Upper lobe of right lung (tissue), 1 donor: Measurements from ENCODE around the gene CFAP99. TPM values are rescaled to one million over a fixed set of nuclear protein-coding genes. Genes with fewer than 3 reads are reported as not detected.

ENCODE experiments used
- ATAC-seq: fragments of 200-7000 bp; cut with Tn5 transposase; one replicate; pipeline ENCODE4 v1.9.1; 2020; ENCODE audit warnings: mild to moderate bottlenecking, moderate library complexity
- DNase-seq: peaks from one replicate; pipeline ENCODE4 v3.0.0-alpha.2; 2020
- H3K27ac ChIP-seq: fragments of 200-600 bp; one replicate; pipeline ENCODE4 v1.8.0; 2022
- H3K27me3 ChIP-seq: fragments of 200-600 bp; one replicate; pipeline ENCODE4 v1.8.0; 2022; ENCODE audit warnings: mild to moderate bottlenecking
- H3K36me3 ChIP-seq: fragments of 200-600 bp; one replicate; pipeline ENCODE4 v1.8.0; 2022
- H3K4me1 ChIP-seq: fragments of 200-600 bp; one replicate; pipeline ENCODE4 v1.8.0; 2022
- H3K4me3 ChIP-seq: fragments of 200-600 bp; one replicate; pipeline ENCODE4 v1.8.0; 2022; ENCODE audit warnings: mild to moderate bottlenecking
- H3K9me3 ChIP-seq: fragments of 200-600 bp; one replicate; pipeline ENCODE4 v1.8.0; 2022
- intact Hi-C: fragments of 100-400 bp; cut with DNase I; formaldehyde crosslinking; loops from one replicate; pipeline ENCODE4 v1.11.0; 2022
- total RNA-seq: library from RNA; stranded (reverse); fragmentation: NEBNext Ultra II Directional; extraction: Animal tissue kit (Norgen Biotek cat#: 25700); gene quantifications from one replicate; pipeline ENCODE4 v1.2.1, GENCODE V29; 2021
- TF ChIP-seq, protein P1 (sequence below): fragments of 200-600 bp; IDR thresholded peaks from one replicate; pipeline ENCODE4 v1.8.0; 2022; ENCODE audit warnings: antibody characterized with exemption
- donor health status: DM: no; HTN: yes; CAD: no; lungs with severe emphysema.

The CFAP99 gene
- total RNA-seq, 1 donor from 2014 or later = not detected

DNA sequence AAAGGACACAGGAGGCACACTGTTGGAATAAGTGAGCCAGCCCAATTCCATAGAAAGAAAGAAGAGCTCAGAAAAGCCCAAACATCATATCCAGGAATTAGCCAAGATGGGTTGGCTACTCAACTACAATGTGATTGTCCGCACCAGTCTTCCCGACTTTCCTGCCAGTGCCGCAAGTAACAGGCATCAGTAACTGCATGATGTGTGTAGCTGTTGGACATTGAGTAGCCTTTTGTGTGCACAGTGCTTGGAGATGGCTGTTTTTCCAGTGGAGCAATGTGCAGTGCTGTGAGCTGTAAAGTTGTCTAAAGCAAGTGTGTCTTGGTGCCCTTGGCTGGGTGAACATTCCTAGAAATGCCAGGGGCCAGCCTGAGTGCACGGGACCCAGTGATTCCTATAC, 88.5 kb downstream of the CFAP99 start:
- intact Hi-C loops = no loop called here
- Histone ChIP-seq H3K36me3 (peaks cover 60% of the 10 kb centered on the region), H3K27me3 (no peaks in the 10 kb centered on the region), H3K4me3 (no peak overlapping the region), H3K4me1 (no peaks in the 10 kb centered on the region), H3K27ac (no peak overlapping the region), H3K9me3 (no peaks in the 10 kb centered on the region)
- ATAC-seq (no peak), DNase-seq (no peak)
- TF ChIP-seq, protein P1, sequence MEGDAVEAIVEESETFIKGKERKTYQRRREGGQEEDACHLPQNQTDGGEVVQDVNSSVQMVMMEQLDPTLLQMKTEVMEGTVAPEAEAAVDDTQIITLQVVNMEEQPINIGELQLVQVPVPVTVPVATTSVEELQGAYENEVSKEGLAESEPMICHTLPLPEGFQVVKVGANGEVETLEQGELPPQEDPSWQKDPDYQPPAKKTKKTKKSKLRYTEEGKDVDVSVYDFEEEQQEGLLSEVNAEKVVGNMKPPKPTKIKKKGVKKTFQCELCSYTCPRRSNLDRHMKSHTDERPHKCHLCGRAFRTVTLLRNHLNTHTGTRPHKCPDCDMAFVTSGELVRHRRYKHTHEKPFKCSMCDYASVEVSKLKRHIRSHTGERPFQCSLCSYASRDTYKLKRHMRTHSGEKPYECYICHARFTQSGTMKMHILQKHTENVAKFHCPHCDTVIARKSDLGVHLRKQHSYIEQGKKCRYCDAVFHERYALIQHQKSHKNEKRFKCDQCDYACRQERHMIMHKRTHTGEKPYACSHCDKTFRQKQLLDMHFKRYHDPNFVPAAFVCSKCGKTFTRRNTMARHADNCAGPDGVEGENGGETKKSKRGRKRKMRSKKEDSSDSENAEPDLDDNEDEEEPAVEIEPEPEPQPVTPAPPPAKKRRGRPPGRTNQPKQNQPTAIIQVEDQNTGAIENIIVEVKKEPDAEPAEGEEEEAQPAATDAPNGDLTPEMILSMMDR = no peak

DNA sequence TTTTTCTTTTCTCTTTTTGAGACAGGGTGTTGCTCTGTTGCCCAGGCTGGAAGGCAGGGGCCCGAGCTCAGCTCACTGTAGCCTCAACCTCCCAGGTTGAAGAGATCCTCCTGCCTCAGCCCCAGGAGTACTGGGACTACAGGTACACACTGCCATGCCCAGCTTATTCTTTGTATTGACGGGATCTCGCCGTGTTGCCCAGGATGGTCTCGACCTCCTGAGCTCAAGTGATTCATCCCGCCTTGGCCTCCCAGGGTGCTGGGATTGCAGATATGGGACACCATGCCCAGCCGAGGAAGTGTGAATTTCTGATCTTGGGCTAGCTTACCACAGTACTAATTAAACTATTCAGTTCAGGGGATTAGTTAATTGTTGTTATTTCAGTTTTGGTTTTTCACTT, 89.1 kb downstream of the CFAP99 start:
- TF ChIP-seq, protein P1 = no peak
- Histone ChIP-seq H3K9me3 (no peaks in the 10 kb centered on the region), H3K36me3 (peaks cover 60% of the 10 kb centered on the region), H3K4me1 (no peaks in the 10 kb centered on the region), H3K4me3 (no peak overlapping the region), H3K27me3 (no peaks in the 10 kb centered on the region), H3K27ac (no peak overlapping the region)
- no peak for ATAC-seq
- no peak for DNase-seq
- intact Hi-C loops = no loop called here

DNA sequence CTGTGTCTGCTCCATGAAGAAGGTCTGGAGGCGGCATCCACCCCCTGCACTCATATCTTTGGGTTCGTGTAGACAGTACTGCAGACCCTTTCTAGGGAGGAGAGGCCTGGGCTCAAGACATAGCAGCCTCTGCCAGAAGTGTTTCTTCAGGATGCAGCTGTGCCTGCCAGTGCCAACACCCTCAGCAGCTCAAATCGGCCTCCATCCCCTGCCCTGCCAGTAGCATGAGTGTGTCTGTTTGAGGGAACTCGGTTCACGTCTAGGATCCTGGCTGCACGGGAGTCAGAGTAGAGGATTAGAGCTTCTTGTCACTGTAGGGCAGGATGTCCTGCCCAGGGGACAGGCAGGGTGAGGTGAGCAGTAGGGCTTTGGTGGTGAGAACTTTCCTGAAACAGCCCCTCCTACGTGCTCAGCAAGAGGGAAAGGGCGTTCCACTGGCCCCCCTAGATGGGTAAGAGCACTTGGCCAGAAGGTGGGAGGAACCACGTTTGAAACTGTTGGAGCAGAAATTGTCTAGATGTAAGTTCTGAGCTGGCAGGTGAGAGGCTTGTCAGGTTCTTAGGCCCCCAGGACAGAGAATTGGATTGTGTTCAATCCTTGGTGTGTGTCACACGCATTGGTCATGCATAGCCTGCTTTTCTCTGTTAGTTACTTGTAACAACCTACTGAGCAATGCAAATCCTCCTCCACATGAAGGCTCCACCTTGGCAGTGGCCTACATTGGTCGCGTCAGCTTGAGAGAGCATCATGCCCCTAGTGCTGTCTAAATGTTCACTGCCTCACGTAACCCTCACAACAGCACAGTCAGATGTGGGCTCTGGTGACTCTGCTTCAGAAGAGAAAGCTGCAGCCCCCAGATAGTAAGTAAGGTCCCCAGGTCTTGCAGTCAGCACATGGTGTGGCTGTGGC, 91.8 kb downstream of the CFAP99 start:
- Histone ChIP-seq H3K36me3 (peaks cover 72% of the 10 kb centered on the region), H3K4me3 (no peak overlapping the region), H3K4me1 (no peaks in the 10 kb centered on the region), H3K27ac (no peak overlapping the region), H3K9me3 (no peaks in the 10 kb centered on the region), H3K27me3 (no peaks in the 10 kb centered on the region)
- DNase-seq (no peak), ATAC-seq (no peak)
- intact Hi-C loops = no loop called here
- TF ChIP-seq, protein P1 = no peak

DNA sequence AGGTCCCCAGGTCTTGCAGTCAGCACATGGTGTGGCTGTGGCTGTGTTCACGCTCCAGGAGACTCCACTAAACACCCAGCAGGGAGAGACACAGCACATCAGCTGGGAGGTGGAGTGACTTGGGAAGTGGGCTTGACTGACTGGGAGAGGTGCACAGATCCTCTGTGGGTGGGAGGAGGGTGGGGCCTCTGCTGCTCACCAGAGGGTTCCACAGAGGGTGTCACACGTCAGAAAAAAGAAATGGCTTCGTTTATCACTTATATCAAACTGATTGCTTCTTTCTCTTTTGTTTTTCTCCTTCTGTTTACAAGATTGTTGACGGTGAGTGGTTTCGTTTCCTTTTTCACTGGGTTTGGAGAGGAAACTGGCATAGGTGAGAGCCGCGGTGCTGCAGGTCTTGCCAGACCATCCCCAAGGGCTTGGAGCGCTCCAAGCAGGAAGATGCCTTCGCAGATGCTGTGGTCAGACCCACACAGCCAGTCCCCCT, 92.9 kb downstream of the CFAP99 start:
- Histone ChIP-seq H3K4me3 (no peak overlapping the region), H3K9me3 (no peaks in the 10 kb centered on the region), H3K27ac (no peak overlapping the region), H3K27me3 (no peaks in the 10 kb centered on the region), H3K36me3 (peaks cover 73% of the 10 kb centered on the region), H3K4me1 (no peaks in the 10 kb centered on the region)
- no peak for ATAC-seq
- TF ChIP-seq, protein P1 = no peak
- intact Hi-C loops = no loop called here
- DNase-seq = no peak

Other genes with a start within 250 kb of the CFAP99 start
- gene HAUS3, start 176.8 kb upstream of the CFAP99 start, total RNA-seq = 13.0 TPM
- gene POLN, start 176.8 kb upstream of the CFAP99 start, total RNA-seq = 2.7 TPM
- gene MXD4, start 156.8 kb upstream of the CFAP99 start, total RNA-seq = 72.7 TPM
- gene ZFYVE28, start 310 bp upstream of the CFAP99 start, total RNA-seq = 16.6 TPM
- 41.0 TPM for gene RNF4, start 50.2 kb downstream of the CFAP99 start, total RNA-seq
- 28.9 TPM for gene FAM193A, start 117.7 kb downstream of the CFAP99 start, total RNA-seq